ENCODE data around the gene TRIM63. TPM values are rescaled to one million over a fixed set of nuclear protein-coding genes. Genes with fewer than 3 reads are reported as not detected.

TRIM63 gene
- total and polyA plus RNA-seq, 9 of the 15 experiments (the other 6 are each of a cell fraction or from before 2014, with no cell fraction given): 0.08 to 0.57 (median 0.36) TPM

DNA sequence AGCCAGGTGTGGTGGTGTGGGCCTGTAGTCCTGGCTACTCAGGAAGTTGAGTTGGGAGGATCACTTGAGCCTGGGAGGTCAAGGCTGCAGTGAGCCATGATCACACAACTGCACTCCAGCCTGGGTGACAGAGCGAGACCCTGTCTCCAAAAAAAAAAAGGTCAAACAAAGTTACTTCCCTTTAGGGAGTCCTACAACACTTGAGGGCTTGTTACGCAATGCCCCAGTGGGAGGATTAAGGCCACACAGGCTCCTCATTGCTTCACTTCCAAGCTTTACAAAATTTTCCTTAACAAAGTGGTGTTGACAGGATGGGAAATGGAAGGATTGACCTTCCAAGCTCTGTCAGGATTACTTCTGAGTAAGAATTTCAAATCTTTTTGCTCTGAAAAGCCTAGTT lies 52.1 kb downstream of the TRIM63 start (continued):
- peak; percentile 97 for TF ChIP-seq CEBPG (CRISPR knock-in tag; IDR thresholded peaks at IDR 0.05)
- TF ChIP-seq CEBPG (tag; conservative IDR thresholded peaks at IDR 0.05 in 1 of 2, IDR thresholded peaks at IDR 0.05 in 1 of 2): peak; percentile 97 to 100
- no peak for TF ChIP-seq CCAR2 (IDR thresholded peaks at IDR 0.05; ENCODE audit: low read depth, low read length)
- TF ChIP-seq HDAC6 (IDR thresholded peaks at IDR 0.05; ENCODE audit: low read depth, low read length): no peak
- TF ChIP-seq CCNT2 (IDR thresholded peaks at IDR 0.05; ENCODE audit: borderline replicate concordance, extremely low read depth, insufficient read length, low read depth, low read length): no peak
- TF ChIP-seq DPF2 (IDR thresholded peaks at IDR 0.05): peak; percentile 39; the same call in 1 of the 2 replicates
- no peak for TF ChIP-seq ZNF12 (CRISPR knock-in tag; IDR thresholded peaks at IDR 0.05)
- no peak for TF ChIP-seq CREB1 (IDR thresholded peaks at IDR 0.05)
- TF ChIP-seq CREB1 (CRISPR knock-in tag; IDR thresholded peaks at IDR 0.05): no peak
- no peak for TF ChIP-seq RBM14 (IDR thresholded peaks at IDR 0.05; ENCODE audit: borderline replicate concordance, insufficient read depth, low read depth, low read length)
- TF ChIP-seq, protein P1, sequence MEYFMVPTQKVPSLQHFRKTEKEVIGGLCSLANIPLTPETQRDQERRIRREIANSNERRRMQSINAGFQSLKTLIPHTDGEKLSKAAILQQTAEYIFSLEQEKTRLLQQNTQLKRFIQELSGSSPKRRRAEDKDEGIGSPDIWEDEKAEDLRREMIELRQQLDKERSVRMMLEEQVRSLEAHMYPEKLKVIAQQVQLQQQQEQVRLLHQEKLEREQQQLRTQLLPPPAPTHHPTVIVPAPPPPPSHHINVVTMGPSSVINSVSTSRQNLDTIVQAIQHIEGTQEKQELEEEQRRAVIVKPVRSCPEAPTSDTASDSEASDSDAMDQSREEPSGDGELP (CRISPR knock-in tag; IDR thresholded peaks at IDR 0.05; ENCODE audit: borderline replicate concordance): no peak
- TF ChIP-seq, protein P2, sequence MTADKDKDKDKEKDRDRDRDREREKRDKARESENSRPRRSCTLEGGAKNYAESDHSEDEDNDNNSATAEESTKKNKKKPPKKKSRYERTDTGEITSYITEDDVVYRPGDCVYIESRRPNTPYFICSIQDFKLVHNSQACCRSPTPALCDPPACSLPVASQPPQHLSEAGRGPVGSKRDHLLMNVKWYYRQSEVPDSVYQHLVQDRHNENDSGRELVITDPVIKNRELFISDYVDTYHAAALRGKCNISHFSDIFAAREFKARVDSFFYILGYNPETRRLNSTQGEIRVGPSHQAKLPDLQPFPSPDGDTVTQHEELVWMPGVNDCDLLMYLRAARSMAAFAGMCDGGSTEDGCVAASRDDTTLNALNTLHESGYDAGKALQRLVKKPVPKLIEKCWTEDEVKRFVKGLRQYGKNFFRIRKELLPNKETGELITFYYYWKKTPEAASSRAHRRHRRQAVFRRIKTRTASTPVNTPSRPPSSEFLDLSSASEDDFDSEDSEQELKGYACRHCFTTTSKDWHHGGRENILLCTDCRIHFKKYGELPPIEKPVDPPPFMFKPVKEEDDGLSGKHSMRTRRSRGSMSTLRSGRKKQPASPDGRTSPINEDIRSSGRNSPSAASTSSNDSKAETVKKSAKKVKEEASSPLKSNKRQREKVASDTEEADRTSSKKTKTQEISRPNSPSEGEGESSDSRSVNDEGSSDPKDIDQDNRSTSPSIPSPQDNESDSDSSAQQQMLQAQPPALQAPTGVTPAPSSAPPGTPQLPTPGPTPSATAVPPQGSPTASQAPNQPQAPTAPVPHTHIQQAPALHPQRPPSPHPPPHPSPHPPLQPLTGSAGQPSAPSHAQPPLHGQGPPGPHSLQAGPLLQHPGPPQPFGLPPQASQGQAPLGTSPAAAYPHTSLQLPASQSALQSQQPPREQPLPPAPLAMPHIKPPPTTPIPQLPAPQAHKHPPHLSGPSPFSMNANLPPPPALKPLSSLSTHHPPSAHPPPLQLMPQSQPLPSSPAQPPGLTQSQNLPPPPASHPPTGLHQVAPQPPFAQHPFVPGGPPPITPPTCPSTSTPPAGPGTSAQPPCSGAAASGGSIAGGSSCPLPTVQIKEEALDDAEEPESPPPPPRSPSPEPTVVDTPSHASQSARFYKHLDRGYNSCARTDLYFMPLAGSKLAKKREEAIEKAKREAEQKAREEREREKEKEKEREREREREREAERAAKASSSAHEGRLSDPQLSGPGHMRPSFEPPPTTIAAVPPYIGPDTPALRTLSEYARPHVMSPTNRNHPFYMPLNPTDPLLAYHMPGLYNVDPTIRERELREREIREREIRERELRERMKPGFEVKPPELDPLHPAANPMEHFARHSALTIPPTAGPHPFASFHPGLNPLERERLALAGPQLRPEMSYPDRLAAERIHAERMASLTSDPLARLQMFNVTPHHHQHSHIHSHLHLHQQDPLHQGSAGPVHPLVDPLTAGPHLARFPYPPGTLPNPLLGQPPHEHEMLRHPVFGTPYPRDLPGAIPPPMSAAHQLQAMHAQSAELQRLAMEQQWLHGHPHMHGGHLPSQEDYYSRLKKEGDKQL (CRISPR knock-in tag; IDR thresholded peaks at IDR 0.05; ENCODE audit: borderline replicate concordance): no peak
- TF ChIP-seq ZNF77 (CRISPR knock-in tag; IDR thresholded peaks at IDR 0.05): no peak
- TF ChIP-seq ESRRB (CRISPR knock-in tag; IDR thresholded peaks at IDR 0.05; ENCODE audit: borderline replicate concordance): no peak
- no peak for TF ChIP-seq SIN3A (IDR thresholded peaks at IDR 0.05; ENCODE audit: borderline replicate concordance in 2 of 2, control insufficient read depth in 1 of 2, low read depth in 2 of 2, low read length in 2 of 2)
- no peak for TF ChIP-seq ZNF583 (CRISPR knock-in tag; IDR thresholded peaks at IDR 0.05)
- TF ChIP-seq PCBP1 (IDR thresholded peaks at IDR 0.05; ENCODE audit: low read depth, low read length, poor library complexity, severe bottlenecking): no peak
- no peak for TF ChIP-seq NUFIP1 (IDR thresholded peaks at IDR 0.05; ENCODE audit: partially characterized antibody)
- TF ChIP-seq, protein P3, sequence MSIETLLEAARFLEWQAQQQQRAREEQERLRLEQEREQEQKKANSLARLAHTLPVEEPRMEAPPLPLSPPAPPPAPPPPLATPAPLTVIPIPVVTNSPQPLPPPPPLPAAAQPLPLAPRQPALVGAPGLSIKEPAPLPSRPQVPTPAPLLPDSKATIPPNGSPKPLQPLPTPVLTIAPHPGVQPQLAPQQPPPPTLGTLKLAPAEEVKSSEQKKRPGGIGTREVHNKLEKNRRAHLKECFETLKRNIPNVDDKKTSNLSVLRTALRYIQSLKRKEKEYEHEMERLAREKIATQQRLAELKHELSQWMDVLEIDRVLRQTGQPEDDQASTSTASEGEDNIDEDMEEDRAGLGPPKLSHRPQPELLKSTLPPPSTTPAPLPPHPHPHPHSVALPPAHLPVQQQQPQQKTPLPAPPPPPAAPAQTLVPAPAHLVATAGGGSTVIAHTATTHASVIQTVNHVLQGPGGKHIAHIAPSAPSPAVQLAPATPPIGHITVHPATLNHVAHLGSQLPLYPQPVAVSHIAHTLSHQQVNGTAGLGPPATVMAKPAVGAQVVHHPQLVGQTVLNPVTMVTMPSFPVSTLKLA (conservative IDR thresholded peaks at IDR 0.05): no peak
- no peak for TF ChIP-seq WHSC1 (IDR thresholded peaks at IDR 0.05; ENCODE audit: low read length)
